ENCODE data around the gene SERPINI1. TPM values are rescaled to one million over a fixed set of nuclear protein-coding genes. Genes with fewer than 3 reads are reported as not detected.

SERPINI1 gene
- total and polyA plus RNA-seq, 9 of the 15 experiments (the other 6 are each of a cell fraction or from before 2014, with no cell fraction given) = 1.6 to 9.9 (median 3.5) TPM

DNA sequence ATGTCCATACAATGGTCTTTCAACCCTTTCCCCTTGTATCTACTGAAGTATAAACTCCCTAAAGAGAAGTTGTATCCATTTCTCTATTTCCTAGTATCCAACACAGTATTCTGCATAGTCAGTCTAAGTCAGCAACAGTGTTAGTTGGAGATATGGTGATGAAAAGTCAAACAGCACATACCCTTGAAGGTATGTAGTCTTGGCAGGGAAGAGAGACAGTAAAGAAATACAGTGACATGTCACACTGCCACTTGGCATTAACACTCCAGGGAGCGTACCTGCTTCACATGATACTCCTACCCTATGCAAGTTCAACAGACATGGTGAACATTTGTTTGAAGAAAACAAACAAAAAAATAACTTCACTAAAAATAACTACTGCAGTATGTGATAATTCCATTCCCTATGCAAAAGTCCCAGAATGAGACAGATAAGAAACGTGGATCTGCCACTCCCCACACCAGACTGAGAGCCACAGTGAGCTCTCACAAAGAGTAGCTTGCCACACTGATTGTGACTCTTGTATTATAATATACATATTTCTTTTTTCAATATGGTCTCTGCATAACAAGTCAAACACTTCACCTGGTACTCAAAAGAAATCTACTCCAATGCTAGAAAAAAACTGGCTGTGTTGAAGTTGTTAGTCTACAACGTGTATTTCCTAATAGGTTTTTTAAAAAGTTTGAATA lies 6.7 kb upstream of the SERPINI1 start (continued):
- TF ChIP-seq, protein P1, sequence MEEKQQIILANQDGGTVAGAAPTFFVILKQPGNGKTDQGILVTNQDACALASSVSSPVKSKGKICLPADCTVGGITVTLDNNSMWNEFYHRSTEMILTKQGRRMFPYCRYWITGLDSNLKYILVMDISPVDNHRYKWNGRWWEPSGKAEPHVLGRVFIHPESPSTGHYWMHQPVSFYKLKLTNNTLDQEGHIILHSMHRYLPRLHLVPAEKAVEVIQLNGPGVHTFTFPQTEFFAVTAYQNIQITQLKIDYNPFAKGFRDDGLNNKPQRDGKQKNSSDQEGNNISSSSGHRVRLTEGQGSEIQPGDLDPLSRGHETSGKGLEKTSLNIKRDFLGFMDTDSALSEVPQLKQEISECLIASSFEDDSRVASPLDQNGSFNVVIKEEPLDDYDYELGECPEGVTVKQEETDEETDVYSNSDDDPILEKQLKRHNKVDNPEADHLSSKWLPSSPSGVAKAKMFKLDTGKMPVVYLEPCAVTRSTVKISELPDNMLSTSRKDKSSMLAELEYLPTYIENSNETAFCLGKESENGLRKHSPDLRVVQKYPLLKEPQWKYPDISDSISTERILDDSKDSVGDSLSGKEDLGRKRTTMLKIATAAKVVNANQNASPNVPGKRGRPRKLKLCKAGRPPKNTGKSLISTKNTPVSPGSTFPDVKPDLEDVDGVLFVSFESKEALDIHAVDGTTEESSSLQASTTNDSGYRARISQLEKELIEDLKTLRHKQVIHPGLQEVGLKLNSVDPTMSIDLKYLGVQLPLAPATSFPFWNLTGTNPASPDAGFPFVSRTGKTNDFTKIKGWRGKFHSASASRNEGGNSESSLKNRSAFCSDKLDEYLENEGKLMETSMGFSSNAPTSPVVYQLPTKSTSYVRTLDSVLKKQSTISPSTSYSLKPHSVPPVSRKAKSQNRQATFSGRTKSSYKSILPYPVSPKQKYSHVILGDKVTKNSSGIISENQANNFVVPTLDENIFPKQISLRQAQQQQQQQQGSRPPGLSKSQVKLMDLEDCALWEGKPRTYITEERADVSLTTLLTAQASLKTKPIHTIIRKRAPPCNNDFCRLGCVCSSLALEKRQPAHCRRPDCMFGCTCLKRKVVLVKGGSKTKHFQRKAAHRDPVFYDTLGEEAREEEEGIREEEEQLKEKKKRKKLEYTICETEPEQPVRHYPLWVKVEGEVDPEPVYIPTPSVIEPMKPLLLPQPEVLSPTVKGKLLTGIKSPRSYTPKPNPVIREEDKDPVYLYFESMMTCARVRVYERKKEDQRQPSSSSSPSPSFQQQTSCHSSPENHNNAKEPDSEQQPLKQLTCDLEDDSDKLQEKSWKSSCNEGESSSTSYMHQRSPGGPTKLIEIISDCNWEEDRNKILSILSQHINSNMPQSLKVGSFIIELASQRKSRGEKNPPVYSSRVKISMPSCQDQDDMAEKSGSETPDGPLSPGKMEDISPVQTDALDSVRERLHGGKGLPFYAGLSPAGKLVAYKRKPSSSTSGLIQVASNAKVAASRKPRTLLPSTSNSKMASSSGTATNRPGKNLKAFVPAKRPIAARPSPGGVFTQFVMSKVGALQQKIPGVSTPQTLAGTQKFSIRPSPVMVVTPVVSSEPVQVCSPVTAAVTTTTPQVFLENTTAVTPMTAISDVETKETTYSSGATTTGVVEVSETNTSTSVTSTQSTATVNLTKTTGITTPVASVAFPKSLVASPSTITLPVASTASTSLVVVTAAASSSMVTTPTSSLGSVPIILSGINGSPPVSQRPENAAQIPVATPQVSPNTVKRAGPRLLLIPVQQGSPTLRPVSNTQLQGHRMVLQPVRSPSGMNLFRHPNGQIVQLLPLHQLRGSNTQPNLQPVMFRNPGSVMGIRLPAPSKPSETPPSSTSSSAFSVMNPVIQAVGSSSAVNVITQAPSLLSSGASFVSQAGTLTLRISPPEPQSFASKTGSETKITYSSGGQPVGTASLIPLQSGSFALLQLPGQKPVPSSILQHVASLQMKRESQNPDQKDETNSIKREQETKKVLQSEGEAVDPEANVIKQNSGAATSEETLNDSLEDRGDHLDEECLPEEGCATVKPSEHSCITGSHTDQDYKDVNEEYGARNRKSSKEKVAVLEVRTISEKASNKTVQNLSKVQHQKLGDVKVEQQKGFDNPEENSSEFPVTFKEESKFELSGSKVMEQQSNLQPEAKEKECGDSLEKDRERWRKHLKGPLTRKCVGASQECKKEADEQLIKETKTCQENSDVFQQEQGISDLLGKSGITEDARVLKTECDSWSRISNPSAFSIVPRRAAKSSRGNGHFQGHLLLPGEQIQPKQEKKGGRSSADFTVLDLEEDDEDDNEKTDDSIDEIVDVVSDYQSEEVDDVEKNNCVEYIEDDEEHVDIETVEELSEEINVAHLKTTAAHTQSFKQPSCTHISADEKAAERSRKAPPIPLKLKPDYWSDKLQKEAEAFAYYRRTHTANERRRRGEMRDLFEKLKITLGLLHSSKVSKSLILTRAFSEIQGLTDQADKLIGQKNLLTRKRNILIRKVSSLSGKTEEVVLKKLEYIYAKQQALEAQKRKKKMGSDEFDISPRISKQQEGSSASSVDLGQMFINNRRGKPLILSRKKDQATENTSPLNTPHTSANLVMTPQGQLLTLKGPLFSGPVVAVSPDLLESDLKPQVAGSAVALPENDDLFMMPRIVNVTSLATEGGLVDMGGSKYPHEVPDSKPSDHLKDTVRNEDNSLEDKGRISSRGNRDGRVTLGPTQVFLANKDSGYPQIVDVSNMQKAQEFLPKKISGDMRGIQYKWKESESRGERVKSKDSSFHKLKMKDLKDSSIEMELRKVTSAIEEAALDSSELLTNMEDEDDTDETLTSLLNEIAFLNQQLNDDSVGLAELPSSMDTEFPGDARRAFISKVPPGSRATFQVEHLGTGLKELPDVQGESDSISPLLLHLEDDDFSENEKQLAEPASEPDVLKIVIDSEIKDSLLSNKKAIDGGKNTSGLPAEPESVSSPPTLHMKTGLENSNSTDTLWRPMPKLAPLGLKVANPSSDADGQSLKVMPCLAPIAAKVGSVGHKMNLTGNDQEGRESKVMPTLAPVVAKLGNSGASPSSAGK (IDR thresholded peaks at IDR 0.05) = no peak
- peak; percentile 34; the same call in 1 of the 2 replicates for TF ChIP-seq RBFOX2 (IDR thresholded peaks at IDR 0.05; ENCODE audit: low read depth, low read length)
- no peak for TF ChIP-seq KLF10 (CRISPR knock-in tag; IDR thresholded peaks at IDR 0.05)
- no peak for TF ChIP-seq ZNF140 (CRISPR knock-in tag; IDR thresholded peaks at IDR 0.05)
- no peak for TF ChIP-seq ZNF444 (CRISPR knock-in tag; IDR thresholded peaks at IDR 0.05)
- TF ChIP-seq, protein P2, sequence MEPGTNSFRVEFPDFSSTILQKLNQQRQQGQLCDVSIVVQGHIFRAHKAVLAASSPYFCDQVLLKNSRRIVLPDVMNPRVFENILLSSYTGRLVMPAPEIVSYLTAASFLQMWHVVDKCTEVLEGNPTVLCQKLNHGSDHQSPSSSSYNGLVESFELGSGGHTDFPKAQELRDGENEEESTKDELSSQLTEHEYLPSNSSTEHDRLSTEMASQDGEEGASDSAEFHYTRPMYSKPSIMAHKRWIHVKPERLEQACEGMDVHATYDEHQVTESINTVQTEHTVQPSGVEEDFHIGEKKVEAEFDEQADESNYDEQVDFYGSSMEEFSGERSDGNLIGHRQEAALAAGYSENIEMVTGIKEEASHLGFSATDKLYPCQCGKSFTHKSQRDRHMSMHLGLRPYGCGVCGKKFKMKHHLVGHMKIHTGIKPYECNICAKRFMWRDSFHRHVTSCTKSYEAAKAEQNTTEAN (CRISPR knock-in tag; IDR thresholded peaks at IDR 0.05) = no peak
- TF ChIP-seq, protein P3, sequence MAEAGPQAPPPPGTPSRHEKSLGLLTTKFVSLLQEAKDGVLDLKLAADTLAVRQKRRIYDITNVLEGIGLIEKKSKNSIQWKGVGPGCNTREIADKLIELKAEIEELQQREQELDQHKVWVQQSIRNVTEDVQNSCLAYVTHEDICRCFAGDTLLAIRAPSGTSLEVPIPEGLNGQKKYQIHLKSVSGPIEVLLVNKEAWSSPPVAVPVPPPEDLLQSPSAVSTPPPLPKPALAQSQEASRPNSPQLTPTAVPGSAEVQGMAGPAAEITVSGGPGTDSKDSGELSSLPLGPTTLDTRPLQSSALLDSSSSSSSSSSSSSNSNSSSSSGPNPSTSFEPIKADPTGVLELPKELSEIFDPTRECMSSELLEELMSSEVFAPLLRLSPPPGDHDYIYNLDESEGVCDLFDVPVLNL (CRISPR knock-in tag; IDR thresholded peaks at IDR 0.05; ENCODE audit: low read depth) = no peak
- TF ChIP-seq HDAC1 (IDR thresholded peaks at IDR 0.05) = peak in 1 of 2 experiments; percentile 41; a peak in 2 of 4 replicates
- no peak for TF ChIP-seq ILK (tag; IDR thresholded peaks at IDR 0.05; ENCODE audit: borderline replicate concordance, low read depth)
- TF ChIP-seq PPARD (CRISPR knock-in tag; IDR thresholded peaks at IDR 0.05) = no peak
- no peak for TF ChIP-seq ZNF830 (CRISPR knock-in tag; IDR thresholded peaks at IDR 0.05)
- peak; percentile 14; the same call in 1 of the 2 replicates for TF ChIP-seq TEAD4 (IDR thresholded peaks at IDR 0.05; ENCODE audit: low read length)
- TF ChIP-seq TEAD4 (CRISPR knock-in tag; IDR thresholded peaks at IDR 0.05; ENCODE audit: borderline replicate concordance) = no peak

All from K562 (cell line).